Measurements from ENCODE around the gene FOXQ1. TPM values are rescaled to one million over a fixed set of nuclear protein-coding genes. Genes with fewer than 3 reads are reported as not detected.

FOXQ1 gene
- total and polyA plus RNA-seq, 4 donors = 0.28 to 1.1 TPM; not detected in 2

DNA sequence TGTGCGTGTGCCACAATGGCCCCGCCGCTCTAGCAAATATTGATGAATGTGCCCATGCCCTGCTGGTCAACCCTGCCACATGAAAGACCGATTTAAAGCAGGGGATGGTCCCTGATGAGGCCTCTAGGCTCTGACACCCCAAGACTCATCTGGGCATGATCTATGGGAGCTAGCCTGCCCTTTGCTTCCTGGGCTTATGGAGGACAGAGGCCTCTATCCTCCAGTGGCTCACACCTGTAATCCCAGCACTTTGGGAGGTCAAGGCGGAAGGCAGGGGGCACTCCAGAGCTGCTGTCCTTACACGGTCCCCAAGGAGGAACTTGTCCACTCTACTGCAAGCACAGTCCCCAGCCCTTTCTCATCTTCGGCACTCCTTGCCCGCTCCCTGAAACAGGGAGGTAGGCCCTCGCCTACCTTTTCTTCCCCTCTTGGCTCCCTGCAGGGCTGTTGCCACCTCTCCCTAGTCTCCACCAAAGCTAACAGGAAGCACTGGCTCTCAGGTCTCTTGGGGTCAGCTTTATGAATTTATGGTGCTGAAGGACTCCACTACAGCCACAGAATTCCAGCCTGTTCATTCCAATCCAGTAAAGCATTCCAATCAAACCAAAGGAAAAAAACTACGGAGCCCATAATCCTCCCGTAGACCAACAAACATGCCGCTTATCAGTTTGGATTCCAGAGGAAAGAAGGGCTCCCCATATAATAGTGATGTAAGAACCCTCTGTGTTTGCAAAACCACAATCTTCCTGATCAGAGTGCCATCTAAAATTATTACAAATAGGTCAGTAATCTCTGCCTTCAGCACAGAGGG, 48.7 kb upstream of the FOXQ1 start:
- H3K36me3 ChIP-seq (ENCODE audit: control insufficient read depth in 4 of 4, insufficient read depth in 3 of 4, low read depth in 1 of 4, low read length in 3 of 4) = no peaks in the 10 kb centered on the region
- H3K27ac ChIP-seq (ENCODE audit: low read depth in 1 of 2, low read length in 2 of 2) = no peak overlapping the region
- TF ChIP-seq, protein P1, sequence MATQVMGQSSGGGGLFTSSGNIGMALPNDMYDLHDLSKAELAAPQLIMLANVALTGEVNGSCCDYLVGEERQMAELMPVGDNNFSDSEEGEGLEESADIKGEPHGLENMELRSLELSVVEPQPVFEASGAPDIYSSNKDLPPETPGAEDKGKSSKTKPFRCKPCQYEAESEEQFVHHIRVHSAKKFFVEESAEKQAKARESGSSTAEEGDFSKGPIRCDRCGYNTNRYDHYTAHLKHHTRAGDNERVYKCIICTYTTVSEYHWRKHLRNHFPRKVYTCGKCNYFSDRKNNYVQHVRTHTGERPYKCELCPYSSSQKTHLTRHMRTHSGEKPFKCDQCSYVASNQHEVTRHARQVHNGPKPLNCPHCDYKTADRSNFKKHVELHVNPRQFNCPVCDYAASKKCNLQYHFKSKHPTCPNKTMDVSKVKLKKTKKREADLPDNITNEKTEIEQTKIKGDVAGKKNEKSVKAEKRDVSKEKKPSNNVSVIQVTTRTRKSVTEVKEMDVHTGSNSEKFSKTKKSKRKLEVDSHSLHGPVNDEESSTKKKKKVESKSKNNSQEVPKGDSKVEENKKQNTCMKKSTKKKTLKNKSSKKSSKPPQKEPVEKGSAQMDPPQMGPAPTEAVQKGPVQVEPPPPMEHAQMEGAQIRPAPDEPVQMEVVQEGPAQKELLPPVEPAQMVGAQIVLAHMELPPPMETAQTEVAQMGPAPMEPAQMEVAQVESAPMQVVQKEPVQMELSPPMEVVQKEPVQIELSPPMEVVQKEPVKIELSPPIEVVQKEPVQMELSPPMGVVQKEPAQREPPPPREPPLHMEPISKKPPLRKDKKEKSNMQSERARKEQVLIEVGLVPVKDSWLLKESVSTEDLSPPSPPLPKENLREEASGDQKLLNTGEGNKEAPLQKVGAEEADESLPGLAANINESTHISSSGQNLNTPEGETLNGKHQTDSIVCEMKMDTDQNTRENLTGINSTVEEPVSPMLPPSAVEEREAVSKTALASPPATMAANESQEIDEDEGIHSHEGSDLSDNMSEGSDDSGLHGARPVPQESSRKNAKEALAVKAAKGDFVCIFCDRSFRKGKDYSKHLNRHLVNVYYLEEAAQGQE (IDR thresholded peaks at IDR 0.05) = no peak
- no peak for TF ChIP-seq NR2F2 (IDR thresholded peaks at IDR 0.05)
- TF ChIP-seq ATF3 (IDR thresholded peaks at IDR 0.05) = no peak
- no peak for TF ChIP-seq TAF1 (conservative IDR thresholded peaks at IDR 0.05)
- no peak overlapping the region for H3K9ac ChIP-seq (ENCODE audit: low read depth in 1 of 2, low read length in 2 of 2)
- no peaks in the 10 kb centered on the region for H3K4me1 ChIP-seq (ENCODE audit: control insufficient read depth in 4 of 4, insufficient read depth in 4 of 4, low read length in 3 of 4)
- no peak overlapping the region for H3K4me3 ChIP-seq (ENCODE audit: low read depth in 1 of 3, low read length in 3 of 3)
- WGBS = 89% methylated on average over 12 of the region's 12 CpGs
- no peaks in the 10 kb centered on the region for H3K27me3 ChIP-seq (ENCODE audit: control insufficient read depth in 4 of 4, insufficient read depth in 4 of 4, low read length in 3 of 4)
- no peaks in the 10 kb centered on the region for H3K9me3 ChIP-seq (ENCODE audit: control insufficient read depth in 4 of 4, low read length in 3 of 4)
- no peak for DNase-seq (ENCODE audit: low spot score)

DNA sequence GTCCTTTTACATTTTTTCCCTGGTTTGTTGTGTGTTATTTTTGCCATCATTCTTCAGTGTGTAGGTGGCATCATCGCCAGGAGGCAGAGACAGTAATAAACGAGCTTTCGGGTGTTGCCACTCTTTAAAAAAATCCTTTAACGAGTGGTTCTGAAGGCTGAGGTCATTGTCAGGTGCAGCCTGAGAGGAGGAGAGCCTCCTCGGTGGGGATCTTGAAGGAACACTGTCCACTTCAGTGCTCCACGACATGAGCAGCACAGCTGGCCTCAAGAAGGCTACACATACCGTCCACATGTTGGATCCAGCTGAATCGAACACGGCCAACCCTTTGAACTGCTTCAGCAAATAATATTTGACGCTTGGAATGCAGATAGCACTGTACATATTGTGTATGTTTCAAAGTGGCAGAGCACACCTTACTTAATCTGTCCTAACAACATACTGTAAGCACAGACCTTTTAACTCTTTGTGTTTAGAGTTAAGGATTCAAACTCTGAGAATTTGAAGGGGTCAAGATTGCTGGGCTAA, 48.0 kb upstream of the FOXQ1 start:
- Histone ChIP-seq H3K4me3 (ENCODE audit: low read depth in 1 of 3, low read length in 3 of 3) (no peak overlapping the region), H3K9ac (ENCODE audit: low read depth in 1 of 2, low read length in 2 of 2) (no peak overlapping the region), H3K4me1 (ENCODE audit: control insufficient read depth in 4 of 4, insufficient read depth in 4 of 4, low read length in 3 of 4) (no peaks in the 10 kb centered on the region), H3K36me3 (ENCODE audit: control insufficient read depth in 4 of 4, insufficient read depth in 3 of 4, low read depth in 1 of 4, low read length in 3 of 4) (no peaks in the 10 kb centered on the region), H3K27ac (ENCODE audit: low read depth in 1 of 2, low read length in 2 of 2) (no peak overlapping the region), H3K27me3 (ENCODE audit: control insufficient read depth in 4 of 4, insufficient read depth in 4 of 4, low read length in 3 of 4) (no peaks in the 10 kb centered on the region), H3K9me3 (ENCODE audit: control insufficient read depth in 4 of 4, low read length in 3 of 4) (no peaks in the 10 kb centered on the region)
- TF ChIP-seq ZBTB33 (IDR thresholded peaks at IDR 0.05) (no peak), MAX (IDR thresholded peaks at IDR 0.05) (no peak), HNF4A (conservative IDR thresholded peaks at IDR 0.05) (no peak), NR2F2 (IDR thresholded peaks at IDR 0.05) (no peak), HNF4G (IDR thresholded peaks at IDR 0.05) (no peak), EGR1 (IDR thresholded peaks at IDR 0.05; ENCODE audit: low read depth in 2 of 2) (no peak), RAD21 (IDR thresholded peaks at IDR 0.05) (no peak), FOXA1 (IDR thresholded peaks at IDR 0.05) (no peak)
- TF ChIP-seq, protein P2, sequence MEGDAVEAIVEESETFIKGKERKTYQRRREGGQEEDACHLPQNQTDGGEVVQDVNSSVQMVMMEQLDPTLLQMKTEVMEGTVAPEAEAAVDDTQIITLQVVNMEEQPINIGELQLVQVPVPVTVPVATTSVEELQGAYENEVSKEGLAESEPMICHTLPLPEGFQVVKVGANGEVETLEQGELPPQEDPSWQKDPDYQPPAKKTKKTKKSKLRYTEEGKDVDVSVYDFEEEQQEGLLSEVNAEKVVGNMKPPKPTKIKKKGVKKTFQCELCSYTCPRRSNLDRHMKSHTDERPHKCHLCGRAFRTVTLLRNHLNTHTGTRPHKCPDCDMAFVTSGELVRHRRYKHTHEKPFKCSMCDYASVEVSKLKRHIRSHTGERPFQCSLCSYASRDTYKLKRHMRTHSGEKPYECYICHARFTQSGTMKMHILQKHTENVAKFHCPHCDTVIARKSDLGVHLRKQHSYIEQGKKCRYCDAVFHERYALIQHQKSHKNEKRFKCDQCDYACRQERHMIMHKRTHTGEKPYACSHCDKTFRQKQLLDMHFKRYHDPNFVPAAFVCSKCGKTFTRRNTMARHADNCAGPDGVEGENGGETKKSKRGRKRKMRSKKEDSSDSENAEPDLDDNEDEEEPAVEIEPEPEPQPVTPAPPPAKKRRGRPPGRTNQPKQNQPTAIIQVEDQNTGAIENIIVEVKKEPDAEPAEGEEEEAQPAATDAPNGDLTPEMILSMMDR (IDR thresholded peaks at IDR 0.05; ENCODE audit: low read depth, low read length, missing input control) = no peak
- DNase-seq (ENCODE audit: low spot score) = no peak
- WGBS = 79% methylated on average over 10 of the region's 10 CpGs
